OCI-M2 (cell line): Measurements from ENCODE around the gene ACSS2.

ENCODE experiments used
- DNase-seq: peaks from one replicate; lab custom pipeline; 2025; ENCODE audit not compliant: unreplicated experiment; lab: John Stamatoyannopoulos, UW

Gene ACSS2

GRCh38 chr20:34947336-34947735 lies 70.9 kb downstream of the ACSS2 start:
- DNase-seq: no peak

- DNase-seq: no peak
Measured at GRCh38 chr20:34948030-34948429, 71.6 kb downstream of the ACSS2 start.

GRCh38 chr20:34949120-34949519 lies 72.7 kb downstream of the ACSS2 start:
- no peak for DNase-seq

- no peak for DNase-seq
Measured at GRCh38 chr20:34951252-34951651, 74.8 kb downstream of the ACSS2 start.

GRCh38 chr20:34951652-34952051 lies 75.2 kb downstream of the ACSS2 start:
- DNase-seq: no peak

GRCh38 chr20:34952671-34953070 lies 76.3 kb downstream of the ACSS2 start:
- DNase-seq: no peak

- no peak for DNase-seq
Measured at GRCh38 chr20:34953960-34954359, 77.5 kb downstream of the ACSS2 start.

GRCh38 chr20:34954904-34955230 lies 78.5 kb downstream of the ACSS2 start:
- DNase-seq: no peak

GRCh38 chr20:34955231-34956040 lies 79.0 kb downstream of the ACSS2 start, which contains the start of the genes GSS and MYH7B:
Gene GSS, minus strand, starts transcription at chr20:34955806. Its CDS starts 3,954 bp downstream, at chr20:34951852.
Gene MYH7B, plus strand, starts transcription at chr20:34955868. Its CDS starts 22,138 bp downstream, at chr20:34978006.
- DNase-seq: peak; percentile 93

GRCh38 chr20:34956041-34956458 lies 79.6 kb downstream of the ACSS2 start:
- DNase-seq: no peak

- no peak for DNase-seq
Measured at GRCh38 chr20:34956751-34957472, 80.5 kb downstream of the ACSS2 start.

GRCh38 chr20:34964486-34964885 lies 88.1 kb downstream of the ACSS2 start:
- no peak for DNase-seq

GRCh38 chr20:34965051-34965450 lies 88.6 kb downstream of the ACSS2 start:
- DNase-seq: no peak

GRCh38 chr20:34967421-34967820 lies 91.0 kb downstream of the ACSS2 start:
- DNase-seq: no peak

- no peak for DNase-seq
Measured at GRCh38 chr20:34968042-34968775, 91.8 kb downstream of the ACSS2 start.

GRCh38 chr20:34970193-34970840 lies 93.9 kb downstream of the ACSS2 start:
- no peak for DNase-seq

- DNase-seq: no peak
Measured at GRCh38 chr20:34970846-34971560, 94.6 kb downstream of the ACSS2 start.

GRCh38 chr20:34971561-34972235 lies 95.3 kb downstream of the ACSS2 start:
- DNase-seq: no peak

- no peak for DNase-seq
Measured at GRCh38 chr20:34974246-34974645, 97.8 kb downstream of the ACSS2 start.

GRCh38 chr20:34976286-34976685 lies 99.9 kb downstream of the ACSS2 start:
- no peak for DNase-seq
